ENCODE measurements around the gene NUDT3.

The NUDT3 gene

GRCh38 chr6:34300332-34300751 is 92.1 kb downstream of the NUDT3 start:
- H3K4me2 ChIP-seq (ENCODE audit: low read length): no peak overlapping the region
- H3K27ac ChIP-seq (ENCODE audit: low read depth, low read length, poor library complexity, severe bottlenecking): no peak overlapping the region
- H4K20me1 ChIP-seq (ENCODE audit: insufficient read depth, low read length): no peaks in the 10 kb centered on the region
- TF ChIP-seq EZH2 (IDR thresholded peaks at IDR 0.05; ENCODE audit: borderline replicate concordance, low read length): no peak
- TF ChIP-seq CTCF (IDR thresholded peaks at IDR 0.05; ENCODE audit: low read length): no peak
- H2AFZ ChIP-seq (ENCODE audit: low read length): no peak overlapping the region
- no peak overlapping the region for H3K4me3 ChIP-seq (ENCODE audit: low read depth, low read length, poor library complexity, severe bottlenecking)
- no peaks in the 10 kb centered on the region for H3K27me3 ChIP-seq (ENCODE audit: insufficient read depth, low read length)
- peaks cover 3% of the 10 kb centered on the region; the same call in 1 of the 2 replicates for H3K79me2 ChIP-seq (ENCODE audit: insufficient read depth, low read length)
- no peaks in the 10 kb centered on the region; the same call in 1 of the 2 replicates for H3K36me3 ChIP-seq (ENCODE audit: insufficient read depth, low read length)
- H3K9ac ChIP-seq (ENCODE audit: low read length): no peak overlapping the region
- peaks cover 8% of the 10 kb centered on the region for H3K4me1 ChIP-seq (ENCODE audit: insufficient read depth, low read length, severe bottlenecking)
- H3F3A ChIP-seq (ENCODE audit: insufficient read depth, low read length): no peaks in the 10 kb centered on the region
- no peaks in the 10 kb centered on the region for H3K9me3 ChIP-seq (ENCODE audit: low read length)
- H3K9me2 ChIP-seq (ENCODE audit: low read depth, low read length): no peaks in the 10 kb centered on the region

- Histone ChIP-seq H3K27ac (ENCODE audit: low read depth, low read length, poor library complexity, severe bottlenecking) (no peak overlapping the region), H3K36me3 (ENCODE audit: insufficient read depth, low read length) (peaks cover 11% of the 10 kb centered on the region), H3K79me2 (ENCODE audit: insufficient read depth, low read length) (peaks cover 3% of the 10 kb centered on the region; the same call in 1 of the 2 replicates), H3K4me1 (ENCODE audit: insufficient read depth, low read length, severe bottlenecking) (peaks cover 10% of the 10 kb centered on the region), H3K4me3 (ENCODE audit: low read depth, low read length, poor library complexity, severe bottlenecking) (no peak overlapping the region), H3K9me3 (ENCODE audit: low read length) (no peaks in the 10 kb centered on the region), H3K9me2 (ENCODE audit: low read depth, low read length) (no peaks in the 10 kb centered on the region), H3K4me2 (ENCODE audit: low read length) (no peak overlapping the region), H2AFZ (ENCODE audit: low read length) (no peak overlapping the region), H3F3A (ENCODE audit: insufficient read depth, low read length) (no peaks in the 10 kb centered on the region), H3K9ac (ENCODE audit: low read length) (no peak overlapping the region), H4K20me1 (ENCODE audit: insufficient read depth, low read length) (no peaks in the 10 kb centered on the region), H3K27me3 (ENCODE audit: insufficient read depth, low read length) (no peaks in the 10 kb centered on the region)
- TF ChIP-seq EZH2 (IDR thresholded peaks at IDR 0.05; ENCODE audit: borderline replicate concordance, low read length) (no peak), CTCF (IDR thresholded peaks at IDR 0.05; ENCODE audit: low read length) (no peak)
Observed at GRCh38 chr6:34298941-34299340, 93.5 kb downstream of the NUDT3 start.

- no peak overlapping the region for H3K4me2 ChIP-seq (ENCODE audit: low read length)
- no peak overlapping the region; the same call in 1 of the 2 replicates for H3K9ac ChIP-seq (ENCODE audit: low read length)
Observed at GRCh38 chr6:34295721-34296120, 96.7 kb downstream of the NUDT3 start.

More at GRCh38 chr6:34295721-34296120, 96.7 kb downstream of the NUDT3 start:
- no peak overlapping the region for H3K4me3 ChIP-seq (ENCODE audit: low read depth, low read length, poor library complexity, severe bottlenecking)
- no peaks in the 10 kb centered on the region for H3K27me3 ChIP-seq (ENCODE audit: insufficient read depth, low read length)
- no peak overlapping the region for H2AFZ ChIP-seq (ENCODE audit: low read length)
- no peaks in the 10 kb centered on the region for H3K9me2 ChIP-seq (ENCODE audit: low read depth, low read length)
- TF ChIP-seq CTCF (IDR thresholded peaks at IDR 0.05; ENCODE audit: low read length): no peak
- no peak for TF ChIP-seq EZH2 (IDR thresholded peaks at IDR 0.05; ENCODE audit: borderline replicate concordance, low read length)
- H4K20me1 ChIP-seq (ENCODE audit: insufficient read depth, low read length): no peaks in the 10 kb centered on the region
- H3F3A ChIP-seq (ENCODE audit: insufficient read depth, low read length): no peaks in the 10 kb centered on the region
- H3K27ac ChIP-seq (ENCODE audit: low read depth, low read length, poor library complexity, severe bottlenecking): peak overlapping the region; percentile 14
- H3K36me3 ChIP-seq (ENCODE audit: insufficient read depth, low read length): peaks cover 37% of the 10 kb centered on the region
- H3K9me3 ChIP-seq (ENCODE audit: low read length): no peaks in the 10 kb centered on the region
- H3K4me1 ChIP-seq (ENCODE audit: insufficient read depth, low read length, severe bottlenecking): peaks cover 10% of the 10 kb centered on the region
- H3K79me2 ChIP-seq (ENCODE audit: insufficient read depth, low read length): 0 out of 2 replicates have a peak, but pooled peaks cover 3% of the 10 kb centered on the region

All from OCI-LY1 (cell line).